Mucosa of descending colon (tissue), 3 donors: ENCODE data around the gene KLHL13. TPM values are rescaled to one million over a fixed set of nuclear protein-coding genes. Genes with fewer than 3 reads are reported as not detected.

Source experiments
- ATAC-seq: fragments of 200-7000 bp; cut with Tn5 transposase; one replicate; pipeline ENCODE4 v1.9.1; 2020; ENCODE audit warnings: mild to moderate bottlenecking, moderate library complexity
- DNase-seq, 3 donors: peaks; one replicate each; pipeline ENCODE4 v3.0.0-alpha.2; 2020
- H3K36me3 ChIP-seq: fragments of 200-600 bp; one replicate; pipeline ENCODE4 v1.8.0; 2021; ENCODE audit warnings: low read depth, mild to moderate bottlenecking
- H3K4me1 ChIP-seq: fragments of 200-600 bp; one replicate; pipeline ENCODE4 v1.8.0; 2021; ENCODE audit warnings: low read depth, mild to moderate bottlenecking
- H3K4me3 ChIP-seq: fragments of 200-600 bp; one replicate; pipeline ENCODE4 v1.8.0; 2021; ENCODE audit warnings: mild to moderate bottlenecking
- H3K9me3 ChIP-seq: fragments of 200-600 bp; one replicate; pipeline ENCODE4 v1.8.0; 2021; ENCODE audit warnings: mild to moderate bottlenecking
- intact Hi-C, 2 donors: fragments of 100-400 bp; cut with DNase I in 1 of 2; cut with micrococcal nuclease in 1 of 2; formaldehyde crosslinking; loops; one replicate each; pipeline versions ENCODE4 v1.11.0 to v1.11.1; 2022; cut with DNase I, micrococcal nuclease
- total RNA-seq, 3 donors: library from RNA; stranded (reverse); fragmentation: NEBNext Ultra II Directional in 2 of 3; extraction: Animal tissue kit (Norgen Biotek cat#: 25700) in 2 of 3; gene quantifications; one replicate each; pipeline versions ENCODE4 v1.2.1 to v1.2.4, GENCODE V29; 2021 to 2023
- TF ChIP-seq, protein P1 (sequence below): fragments of 200-600 bp; IDR thresholded peaks from one replicate; pipeline ENCODE4 v1.8.0; 2022; ENCODE audit warnings: antibody characterized with exemption, mild to moderate bottlenecking
- donor health status: DM: no; HTN: no; CAD: no; lungs with moderate emphysema.
- donor health status: DM: no; HTN: no; CAD: no.
- donor health status: DM: no; HTN: yes; CAD: no.

The KLHL13 gene
- total RNA-seq, 3 donors from 2014 or later, result 1.6 to 8.4 (median 5.1) TPM

DNA sequence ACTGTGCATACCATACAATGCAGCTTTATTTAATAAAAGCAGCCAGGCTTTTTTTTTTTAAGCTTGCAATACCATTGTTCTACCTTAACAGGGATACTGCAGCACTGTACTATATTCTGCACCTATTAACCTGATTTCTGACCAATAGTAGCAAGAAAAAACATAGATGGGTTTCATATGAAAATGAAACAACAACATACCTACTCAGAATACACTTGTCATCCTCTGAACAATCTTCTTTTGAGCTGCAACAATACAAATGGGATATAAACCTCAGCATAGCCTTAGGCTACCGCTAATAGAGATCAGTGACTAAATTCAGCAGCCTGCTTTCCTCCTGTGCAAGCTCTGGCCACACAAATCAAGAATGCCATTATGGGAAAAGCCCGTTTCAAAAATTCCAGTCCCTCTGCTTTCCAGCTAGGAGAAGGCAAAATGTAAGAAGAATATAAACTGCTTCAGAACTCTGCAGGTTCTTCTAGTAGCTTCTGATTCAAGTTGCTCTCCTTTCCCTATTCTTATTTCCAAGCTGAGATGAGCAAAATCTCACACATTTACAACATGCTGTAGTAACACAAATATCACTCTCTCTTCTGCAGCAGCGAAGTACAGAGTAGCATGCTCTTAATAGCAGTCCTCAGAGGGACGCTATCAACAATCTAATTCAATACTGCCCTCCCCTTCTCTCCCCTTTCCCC, 143.4 kb downstream of the KLHL13 start:
- TF ChIP-seq, protein P1, sequence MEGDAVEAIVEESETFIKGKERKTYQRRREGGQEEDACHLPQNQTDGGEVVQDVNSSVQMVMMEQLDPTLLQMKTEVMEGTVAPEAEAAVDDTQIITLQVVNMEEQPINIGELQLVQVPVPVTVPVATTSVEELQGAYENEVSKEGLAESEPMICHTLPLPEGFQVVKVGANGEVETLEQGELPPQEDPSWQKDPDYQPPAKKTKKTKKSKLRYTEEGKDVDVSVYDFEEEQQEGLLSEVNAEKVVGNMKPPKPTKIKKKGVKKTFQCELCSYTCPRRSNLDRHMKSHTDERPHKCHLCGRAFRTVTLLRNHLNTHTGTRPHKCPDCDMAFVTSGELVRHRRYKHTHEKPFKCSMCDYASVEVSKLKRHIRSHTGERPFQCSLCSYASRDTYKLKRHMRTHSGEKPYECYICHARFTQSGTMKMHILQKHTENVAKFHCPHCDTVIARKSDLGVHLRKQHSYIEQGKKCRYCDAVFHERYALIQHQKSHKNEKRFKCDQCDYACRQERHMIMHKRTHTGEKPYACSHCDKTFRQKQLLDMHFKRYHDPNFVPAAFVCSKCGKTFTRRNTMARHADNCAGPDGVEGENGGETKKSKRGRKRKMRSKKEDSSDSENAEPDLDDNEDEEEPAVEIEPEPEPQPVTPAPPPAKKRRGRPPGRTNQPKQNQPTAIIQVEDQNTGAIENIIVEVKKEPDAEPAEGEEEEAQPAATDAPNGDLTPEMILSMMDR, result no peak
- ATAC-seq (no peak), DNase-seq (no peak)
- no peaks in the 10 kb centered on the region for H3K9me3 ChIP-seq
- H3K4me1 ChIP-seq, result no peaks in the 10 kb centered on the region
- H3K4me3 ChIP-seq, result no peak overlapping the region
- H3K36me3 ChIP-seq, result no peaks in the 10 kb centered on the region
- intact Hi-C loops, result no loop called here

GRCh38 chrX:117972711-117973109, 143.9 kb downstream of the KLHL13 start:
- ATAC-seq, result peak; percentile 39
- H3K36me3 ChIP-seq, result no peaks in the 10 kb centered on the region
- intact Hi-C loops, result no loop called here
- no peaks in the 10 kb centered on the region for H3K4me1 ChIP-seq
- H3K4me3 ChIP-seq, result no peak overlapping the region
- H3K9me3 ChIP-seq, result no peaks in the 10 kb centered on the region
- TF ChIP-seq, protein P1, result no peak
- no peak for DNase-seq

- DNase-seq (no peak), ATAC-seq (peak; percentile 86)
- Histone ChIP-seq H3K36me3 (no peaks in the 10 kb centered on the region), H3K9me3 (no peaks in the 10 kb centered on the region), H3K4me3 (no peak overlapping the region), H3K4me1 (no peaks in the 10 kb centered on the region)
- TF ChIP-seq, protein P1, result no peak
- intact Hi-C loops, result no loop called here
Observed at GRCh38 chrX:117969782-117970181, 146.8 kb downstream of the KLHL13 start.

GRCh38 chrX:117969328-117969727, 147.3 kb downstream of the KLHL13 start:
- peak in 1 of 3 donors; percentile 27 for DNase-seq
- no peak overlapping the region for H3K4me3 ChIP-seq
- ATAC-seq, result peak; percentile 93
- intact Hi-C loops, result no loop called here
- no peaks in the 10 kb centered on the region for H3K9me3 ChIP-seq
- no peaks in the 10 kb centered on the region for H3K36me3 ChIP-seq
- no peaks in the 10 kb centered on the region for H3K4me1 ChIP-seq
- TF ChIP-seq, protein P1, result no peak

DNA sequence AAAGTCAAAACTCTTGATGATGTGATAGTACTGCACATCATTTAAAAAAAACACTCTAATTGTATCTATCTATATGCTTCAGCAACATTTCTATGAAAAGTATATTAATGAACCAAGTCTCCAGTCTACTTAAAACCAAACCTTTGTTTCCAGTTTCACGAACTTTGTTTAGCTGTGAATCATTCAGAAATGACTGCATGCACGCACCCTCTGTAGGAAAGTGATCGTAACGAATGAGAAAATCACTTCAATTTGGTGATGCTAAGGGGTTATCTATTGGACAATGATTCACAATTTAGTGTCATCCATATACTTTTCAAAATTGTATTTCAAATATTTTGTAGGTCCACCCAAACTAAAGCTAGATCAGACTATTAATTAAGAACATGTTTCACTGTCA, 157.6 kb downstream of the KLHL13 start:
- intact Hi-C loops, result no loop called here
- no peak for DNase-seq

More for the DNA sequence above, 157.6 kb downstream of the KLHL13 start:
- no peaks in the 10 kb centered on the region for H3K4me1 ChIP-seq
- no peaks in the 10 kb centered on the region for H3K9me3 ChIP-seq
- H3K4me3 ChIP-seq, result no peak overlapping the region
- TF ChIP-seq, protein P1, result no peak
- ATAC-seq, result no peak
- H3K36me3 ChIP-seq, result no peaks in the 10 kb centered on the region
